Myometrial cell (primary cell): ENCODE measurements around the gene ANAPC2. TPM values are rescaled to one million over a fixed set of nuclear protein-coding genes. Genes with fewer than 3 reads are reported as not detected.

ENCODE experiments used
- total RNA-seq: library from RNA; depleted of rRNA; stranded (reverse); fragments of >200 nt; gene quantifications from 2 replicates; pipeline ENCODE4 v1.2.3, GENCODE V29; 2015

Gene ANAPC2
- total RNA-seq = 10.7 and 16.3 TPM in 2 replicates

GRCh38 chr9:137188490-137189296, at the start of gene ANAPC2, which contains the start of gene SSNA1:
TSS of gene ANAPC2 (minus strand) at chr9:137188560. CDS start at chr9:137188532, 28 bp downstream.
TSS of gene SSNA1 (plus strand) at chr9:137188676. CDS start at chr9:137188727, 51 bp downstream.

GRCh38 chr9:137230705-137231371, 42.5 kb upstream of the ANAPC2 start, which contains the start of gene SLC34A3:
TSS of gene SLC34A3 (plus strand) at chr9:137230901. CDS start at chr9:137231703, 802 bp downstream.

GRCh38 chr9:137227054-137227852, 38.9 kb upstream of the ANAPC2 start, which contains the start of gene RNF224:
TSS of gene RNF224 (plus strand) at chr9:137227502. CDS start at chr9:137228336, 834 bp downstream.

GRCh38 chr9:137224830-137225694, 36.7 kb upstream of the ANAPC2 start, which contains the start of gene CYSRT1:
TSS of gene CYSRT1 (plus strand) at chr9:137225174. CDS start at chr9:137225622, 448 bp downstream.

GRCh38 chr9:137222190-137223077, 34.1 kb upstream of the ANAPC2 start, which contains the start of gene RNF208:
TSS of gene RNF208 (minus strand) at chr9:137222240. CDS start at chr9:137221212, 1,028 bp downstream.

GRCh38 chr9:137205126-137206069, 17.0 kb upstream of the ANAPC2 start, which contains the start of the genes NDOR1 and TMEM203:
TSS of gene NDOR1 (plus strand) at chr9:137205700. CDS start at chr9:137205778, 78 bp downstream.
TSS of gene TMEM203 (minus strand) at chr9:137205648. CDS start at chr9:137205414, 234 bp downstream.

GRCh38 chr9:137200311-137201204, 12.2 kb upstream of the ANAPC2 start, which contains the start of gene TPRN:
TSS of gene TPRN (minus strand) at chr9:137200741. CDS start at chr9:137200711, 30 bp downstream.

GRCh38 chr9:137169896-137170358, 18.4 kb downstream of the ANAPC2 start, which contains the start of gene LRRC26:
TSS of gene LRRC26 (minus strand) at chr9:137170051. CDS start at chr9:137169943, 108 bp downstream.

GRCh38 chr9:137138722-137139467, 49.5 kb downstream of the ANAPC2 start, which contains the start of gene GRIN1:
TSS of gene GRIN1 (plus strand) at chr9:137139154. CDS start at chr9:137139487, 333 bp downstream.

Other genes starting within 250 kb of the ANAPC2 start
- gene FBXW5, start 243.8 kb downstream of the ANAPC2 start, total RNA-seq = 150 and 202 TPM in 2 replicates
- not detected in 2 replicates for gene C8G, start 243.3 kb downstream of the ANAPC2 start, total RNA-seq
- gene LCN12, start 236.3 kb downstream of the ANAPC2 start, total RNA-seq = not detected in 2 replicates
- gene PTGDS, start 211.1 kb downstream of the ANAPC2 start, total RNA-seq = 16.1 and 28.3 TPM in 2 replicates
- gene LCNL1, start 205.6 kb downstream of the ANAPC2 start, total RNA-seq = 0.29 and 0.35 TPM in 2 replicates
- 38.8 and 45.3 TPM in 2 replicates for gene PAXX, start 196.1 kb downstream of the ANAPC2 start, total RNA-seq
- 21.6 and 29.6 TPM in 2 replicates for gene CLIC3, start 192.0 kb downstream of the ANAPC2 start, total RNA-seq
- 12.8 and 52.2 TPM in 2 replicates for gene ABCA2, start 160.3 kb downstream of the ANAPC2 start, total RNA-seq
- gene FUT7, start 156.5 kb downstream of the ANAPC2 start, total RNA-seq = not detected in 2 replicates
- gene NPDC1, start 142.4 kb downstream of the ANAPC2 start, total RNA-seq = 24.2 and 27.3 TPM in 2 replicates
- 0.58 TPM in 1 of 2 replicates, not detected in the other for gene ENTPD2, start 134.5 kb downstream of the ANAPC2 start, total RNA-seq
- gene SAPCD2, start 118.0 kb downstream of the ANAPC2 start, total RNA-seq = 17.3 and 17.5 TPM in 2 replicates
- 4.6 and 5.5 TPM in 2 replicates for gene UAP1L1, start 111.0 kb downstream of the ANAPC2 start, total RNA-seq
- gene MAN1B1, start 101.6 kb downstream of the ANAPC2 start, total RNA-seq = 122 and 133 TPM in 2 replicates
- 62.6 and 81.0 TPM in 2 replicates for gene DPP7, start 73.8 kb downstream of the ANAPC2 start, total RNA-seq
- not detected in 2 replicates for gene GRIN1, start 49.4 kb downstream of the ANAPC2 start, total RNA-seq
- not detected in 2 replicates for gene LRRC26, start 18.5 kb downstream of the ANAPC2 start, total RNA-seq
- gene TMEM210, start 16.5 kb downstream of the ANAPC2 start, total RNA-seq = not detected in 2 replicates
- 69.1 and 154 TPM in 2 replicates for gene SSNA1, start 116 bp upstream of the ANAPC2 start, total RNA-seq
- gene TPRN, start 12.2 kb upstream of the ANAPC2 start, total RNA-seq = 9.2 and 14.7 TPM in 2 replicates
- 36.5 and 50.7 TPM in 2 replicates for gene TMEM203, start 17.1 kb upstream of the ANAPC2 start, total RNA-seq
- gene NDOR1, start 17.1 kb upstream of the ANAPC2 start, total RNA-seq = 12.4 and 19.0 TPM in 2 replicates
- gene RNF208, start 33.7 kb upstream of the ANAPC2 start, total RNA-seq = not detected in 2 replicates
- 2.3 and 2.8 TPM in 2 replicates for gene CYSRT1, start 36.6 kb upstream of the ANAPC2 start, total RNA-seq
- gene RNF224, start 38.9 kb upstream of the ANAPC2 start, total RNA-seq = not detected in 2 replicates
- not detected in 2 replicates for gene SLC34A3, start 42.3 kb upstream of the ANAPC2 start, total RNA-seq
- 798 and 901 TPM in 2 replicates for gene TUBB4B, start 52.7 kb upstream of the ANAPC2 start, total RNA-seq
- gene STPG3, start 62.7 kb upstream of the ANAPC2 start, total RNA-seq = not detected in 2 replicates
- gene NELFB, start 66.8 kb upstream of the ANAPC2 start, total RNA-seq = 55.5 and 60.5 TPM in 2 replicates
- gene TOR4A, start 89.2 kb upstream of the ANAPC2 start, total RNA-seq = 51.3 and 58.7 TPM in 2 replicates
- 0.18 TPM in 1 of 2 replicates, not detected in the other for gene NRARP, start 113.7 kb upstream of the ANAPC2 start, total RNA-seq
- 7.3 and 22.8 TPM in 2 replicates for gene EXD3, start 234.6 kb upstream of the ANAPC2 start, total RNA-seq
- 0.18 TPM in 1 of 2 replicates, not detected in the other for gene NOXA1, start 234.8 kb upstream of the ANAPC2 start, total RNA-seq